Measurements from ENCODE around the gene STRAP. TPM values are rescaled to one million over a fixed set of nuclear protein-coding genes. Genes with fewer than 3 reads are reported as not detected.

Gene STRAP
- total and polyA plus RNA-seq, 2 experiments from 2014 or later = 229 to 403 TPM

- TF ChIP-seq EZH2 (IDR thresholded peaks at IDR 0.05; ENCODE audit: low read depth, unreplicated experiment) (no peak), ZNF331 (CRISPR knock-in tag; IDR thresholded peaks at IDR 0.05; ENCODE audit: low read depth) (no peak), CREB1 (CRISPR knock-in tag; IDR thresholded peaks at IDR 0.05; ENCODE audit: low read depth) (no peak), POLR2AphosphoS5 (IDR thresholded peaks at IDR 0.05; ENCODE audit: low read depth) (no peak), CTCF (conservative IDR thresholded peaks at IDR 0.05; ENCODE audit: low read depth in 2 of 2) (no peak), ZNF462 (CRISPR knock-in tag; IDR thresholded peaks at IDR 0.05) (no peak), ZNF114 (CRISPR knock-in tag; IDR thresholded peaks at IDR 0.05) (no peak), NANOG (IDR thresholded peaks at IDR 0.05; ENCODE audit: borderline replicate concordance) (no peak)
- Mint-ChIP-seq H3K4me1 (no peaks in the 10 kb centered on the region), H3K36me3 (ENCODE audit: low read depth) (peaks cover 61% of the 10 kb centered on the region), H3K27me3 (ENCODE audit: insufficient read depth, low read depth, poor library complexity) (peaks cover 2% of the 10 kb centered on the region), H3K9me3 (no peaks in the 10 kb centered on the region), H3K4me3 (no peak overlapping the region), H3K27ac (no peak overlapping the region)
- Histone ChIP-seq H4K20me1 (replicated peaks; ENCODE audit: insufficient read depth) (peaks cover 30% of the 10 kb centered on the region), H3K4me1 (ENCODE audit: insufficient read depth) (no peaks in the 10 kb centered on the region), H3K27me3 (ENCODE audit: insufficient read depth) (no peaks in the 10 kb centered on the region), H3K36me3 (ENCODE audit: insufficient read depth) (peaks cover 50% of the 10 kb centered on the region), H3K4me2 (no peak overlapping the region), H3F3A (replicated peaks; ENCODE audit: low read depth) (no peaks in the 10 kb centered on the region), H3K4me3 (no peak overlapping the region), H3K9me2 (ENCODE audit: insufficient read depth) (no peaks in the 10 kb centered on the region), H2AFZ (no peak overlapping the region), H3K27ac (ENCODE audit: low read depth) (no peak overlapping the region), H3K79me2 (replicated peaks; ENCODE audit: insufficient read depth) (peaks cover 55% of the 10 kb centered on the region)
- ATAC-seq (no peak), DNase-seq (ENCODE audit: low spot score) (no peak)
These were observed 11.1 kb downstream of the STRAP start for GRCh38 chr12:15893260-15893659.
